ENCODE data around the gene ADH7.
"Not testable (repeated sequence)": the region's sequence is repeated elsewhere in the genome, so short reads cannot be mapped to it uniquely, and the experiment has no call there.

ADH7 gene

GRCh38 chr4:99435154-99435553 is at the start of gene ADH7:
Gene ADH7, minus strand, starts transcription at chr4:99435342. Its CDS starts 109 bp downstream, at chr4:99435233.
- no peak for DNase-seq

- no peak for DNase-seq
Measured at GRCh38 chr4:99483636-99484035, 48.5 kb upstream of the ADH7 start.

GRCh38 chr4:99473131-99473530 is 38.0 kb upstream of the ADH7 start:
- no peak for DNase-seq

GRCh38 chr4:99471896-99472295 is 36.8 kb upstream of the ADH7 start:
- DNase-seq, result no peak

GRCh38 chr4:99471349-99471748 is 36.2 kb upstream of the ADH7 start:
- no peak for DNase-seq

- no peak for DNase-seq
Measured at GRCh38 chr4:99468889-99469288, 33.7 kb upstream of the ADH7 start.

- DNase-seq, result no peak
Measured at GRCh38 chr4:99467887-99468286, 32.7 kb upstream of the ADH7 start.

GRCh38 chr4:99463566-99463965 is 28.4 kb upstream of the ADH7 start:
- no peak for DNase-seq

- peak; percentile 20 for DNase-seq
Measured at GRCh38 chr4:99462875-99463464, 27.8 kb upstream of the ADH7 start.

GRCh38 chr4:99461623-99462401 is 26.7 kb upstream of the ADH7 start:
- no peak for DNase-seq

GRCh38 chr4:99459546-99460042 is 24.5 kb upstream of the ADH7 start:
- no peak for DNase-seq

GRCh38 chr4:99458911-99459447 is 23.8 kb upstream of the ADH7 start:
- no peak for DNase-seq

GRCh38 chr4:99457676-99458075 is 22.5 kb upstream of the ADH7 start:
- DNase-seq, result no peak

- DNase-seq, result no peak
Measured at GRCh38 chr4:99457270-99457669, 22.1 kb upstream of the ADH7 start.

GRCh38 chr4:99447513-99447912 is 12.4 kb upstream of the ADH7 start:
- no peak for DNase-seq

GRCh38 chr4:99447079-99447478 is 11.9 kb upstream of the ADH7 start:
- DNase-seq, result no peak

- peak; percentile 2 for DNase-seq
Measured at GRCh38 chr4:99438405-99438780, 3.3 kb upstream of the ADH7 start.

- DNase-seq, result peak; percentile 3
Measured at GRCh38 chr4:99437723-99438404, 2.7 kb upstream of the ADH7 start.

- no peak for DNase-seq
Measured at GRCh38 chr4:99436976-99437722, 2.0 kb upstream of the ADH7 start.

- no peak for DNase-seq
Measured at GRCh38 chr4:99436462-99436861, 1.3 kb upstream of the ADH7 start.

GRCh38 chr4:99430106-99430505 is 5.0 kb downstream of the ADH7 start:
- DNase-seq, result no peak

- no peak for DNase-seq
Measured at GRCh38 chr4:99417125-99417524, 18.0 kb downstream of the ADH7 start.

- not testable (repeated sequence) for DNase-seq
Measured at GRCh38 chr4:99415762-99416161, 19.4 kb downstream of the ADH7 start.

Data from NCI-H2107 (cell line).